HS-27A (cell line): ENCODE data around the gene PRDM16.

Experiments used
- DNase-seq: peaks from one replicate; pipeline ENCODE4 v3.0.0-alpha.2; 2012; ENCODE audit warnings: low read depth, missing footprints

Gene PRDM16

GRCh38 chr1:3262681-3263286 lies 193.8 kb downstream of the PRDM16 start:
- DNase-seq, result no peak

- no peak for DNase-seq
Observed at GRCh38 chr1:3263790-3264189, 194.8 kb downstream of the PRDM16 start.

- no peak for DNase-seq
Observed at GRCh38 chr1:3264456-3264855, 195.5 kb downstream of the PRDM16 start.

- DNase-seq, result no peak
Observed at GRCh38 chr1:3265835-3266805, 197.1 kb downstream of the PRDM16 start.

- no peak for DNase-seq
Observed at GRCh38 chr1:3266870-3267549, 198.0 kb downstream of the PRDM16 start.

- no peak for DNase-seq
Observed at GRCh38 chr1:3267550-3268270, 198.7 kb downstream of the PRDM16 start.

- DNase-seq, result no peak
Observed at GRCh38 chr1:3268281-3268680, 199.3 kb downstream of the PRDM16 start.

- no peak for DNase-seq
Observed at GRCh38 chr1:3270403-3271245, 201.6 kb downstream of the PRDM16 start.

GRCh38 chr1:3271866-3272265 lies 202.9 kb downstream of the PRDM16 start:
- no peak for DNase-seq

GRCh38 chr1:3272321-3273045 lies 203.5 kb downstream of the PRDM16 start:
- no peak for DNase-seq

GRCh38 chr1:3273447-3273846 lies 204.4 kb downstream of the PRDM16 start:
- no peak for DNase-seq

- no peak for DNase-seq
Observed at GRCh38 chr1:3274972-3275371, 206.0 kb downstream of the PRDM16 start.

GRCh38 chr1:3275471-3276340 lies 206.7 kb downstream of the PRDM16 start:
- DNase-seq, result no peak

- no peak for DNase-seq
Observed at GRCh38 chr1:3276341-3276800, 207.4 kb downstream of the PRDM16 start.

GRCh38 chr1:3277011-3277471 lies 208.0 kb downstream of the PRDM16 start:
- no peak for DNase-seq

GRCh38 chr1:3277623-3278022 lies 208.6 kb downstream of the PRDM16 start:
- no peak for DNase-seq

GRCh38 chr1:3278416-3279181 lies 209.6 kb downstream of the PRDM16 start:
- no peak for DNase-seq

GRCh38 chr1:3279182-3279470 lies 210.1 kb downstream of the PRDM16 start:
- no peak for DNase-seq

GRCh38 chr1:3281735-3282134 lies 212.7 kb downstream of the PRDM16 start:
- no peak for DNase-seq
